Measurements from ENCODE around the gene GJB5. TPM values are rescaled to one million over a fixed set of nuclear protein-coding genes. Genes with fewer than 3 reads are reported as not detected.

The GJB5 gene
- polyA plus RNA-seq, 1 donor from 2014 or later: not detected

DNA sequence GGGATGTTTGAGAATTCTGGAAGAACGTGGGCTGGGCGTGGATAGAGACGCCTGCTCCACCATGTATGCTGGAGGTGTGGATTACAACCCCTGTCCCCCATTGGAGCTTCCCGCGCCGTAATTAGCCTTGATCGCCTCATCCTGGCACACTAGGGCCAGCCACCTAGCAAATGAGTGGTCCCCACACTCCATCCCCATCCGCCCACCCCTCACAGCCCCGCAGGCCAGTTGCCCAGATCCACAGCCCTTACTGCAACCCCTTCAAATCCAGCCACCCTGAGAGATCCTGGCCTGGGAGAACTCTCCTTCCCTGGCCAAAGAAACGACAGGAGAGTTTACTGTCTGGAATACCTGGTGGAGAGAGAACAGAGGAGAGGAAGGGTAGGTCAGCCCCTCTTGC, 37.6 kb downstream of the GJB5 start:
- Histone ChIP-seq H3K4me2 (ENCODE audit: low read length) (no peak overlapping the region), H3K4me3 (ENCODE audit: low read length) (no peak overlapping the region), H3K9ac (ENCODE audit: low read length) (no peak overlapping the region)

DNA sequence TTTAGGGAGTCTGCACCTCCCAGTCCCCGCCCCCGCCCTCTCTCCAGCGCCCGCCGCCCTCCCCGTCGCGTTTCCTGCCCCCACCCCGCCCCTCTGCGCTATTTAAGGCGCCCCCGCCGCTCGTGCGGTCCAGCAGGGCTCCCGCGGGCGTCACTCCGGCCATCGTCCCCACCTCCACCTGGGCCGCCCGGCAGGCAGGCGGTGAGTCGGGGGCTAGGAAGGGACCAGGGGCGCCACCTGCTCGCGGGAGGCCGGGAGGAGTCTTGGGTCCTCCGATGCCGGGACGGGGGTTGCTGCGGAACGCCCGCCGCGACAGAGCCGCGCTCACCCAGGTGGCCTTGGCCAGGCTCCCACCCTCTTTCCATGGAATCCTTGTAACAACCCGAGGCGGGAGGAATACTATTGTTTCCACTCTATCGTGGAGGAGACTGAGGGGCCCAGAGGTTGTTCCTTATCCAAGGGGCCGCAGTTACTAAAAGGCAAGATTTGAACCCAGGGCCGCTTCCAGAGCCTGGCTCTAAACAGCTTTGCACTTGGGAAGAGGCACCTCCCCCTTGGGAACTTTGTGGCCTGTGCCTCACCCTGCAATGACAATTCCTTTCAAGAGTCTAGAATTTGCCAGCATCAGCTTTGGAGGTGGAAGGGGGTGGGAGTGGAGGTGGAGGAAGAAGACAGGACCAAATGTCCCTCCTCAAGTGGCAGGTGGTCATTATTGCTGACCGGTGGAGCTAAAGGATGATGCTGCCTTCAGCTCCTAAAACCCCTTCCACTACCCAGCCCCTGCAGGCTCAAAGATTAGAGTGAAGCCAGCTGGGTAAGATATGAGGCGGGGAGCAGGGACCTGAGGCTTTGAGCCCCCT, 38.3 kb downstream of the GJB5 start, which contains the start of gene GJA4:
TSS of gene GJA4 (plus strand) at position 132 of the 860 bp plus-strand sequence. CDS start 1,215 bp downstream, outside the sequence.
- Histone ChIP-seq H3K36me3 (ENCODE audit: insufficient read depth, low read length) (no peaks in the 10 kb centered on the region), H3K9ac (ENCODE audit: low read length) (no peak within 1 kb of the TSS), H3K27me3 (ENCODE audit: insufficient read depth, low read depth, low read length) (peaks cover 5% of the 10 kb centered on the region), H3K4me2 (ENCODE audit: low read length) (no peak within 1 kb of the TSS), H3K27ac (ENCODE audit: low read length) (no peak within 1 kb of the TSS), H3K9me3 (ENCODE audit: low read length) (no peaks in the 10 kb centered on the region), H2AFZ (ENCODE audit: low read depth, low read length) (no peak within 1 kb of the TSS), H3K4me3 (ENCODE audit: low read length) (no peak within 1 kb of the TSS), H4K20me1 (ENCODE audit: insufficient read depth) (no peaks in the 10 kb centered on the region), H3K79me2 (replicated peaks; ENCODE audit: insufficient read depth, low read length) (no peaks in the 10 kb centered on the region), H3F3A (ENCODE audit: insufficient read depth, low read length, poor library complexity, severe bottlenecking) (no peaks in the 10 kb centered on the region), H3K9me2 (ENCODE audit: insufficient read depth, low read length) (no peaks in the 10 kb centered on the region)
- no peak for TF ChIP-seq SMC3 (conservative IDR thresholded peaks at IDR 0.05; ENCODE audit: poor library complexity)
- TF ChIP-seq REST (IDR thresholded peaks at IDR 0.05; ENCODE audit: borderline replicate concordance): no peak
- no peak for TF ChIP-seq MXI1 (conservative IDR thresholded peaks at IDR 0.05; ENCODE audit: poor library complexity, severe bottlenecking)
- TF ChIP-seq, protein P1, sequence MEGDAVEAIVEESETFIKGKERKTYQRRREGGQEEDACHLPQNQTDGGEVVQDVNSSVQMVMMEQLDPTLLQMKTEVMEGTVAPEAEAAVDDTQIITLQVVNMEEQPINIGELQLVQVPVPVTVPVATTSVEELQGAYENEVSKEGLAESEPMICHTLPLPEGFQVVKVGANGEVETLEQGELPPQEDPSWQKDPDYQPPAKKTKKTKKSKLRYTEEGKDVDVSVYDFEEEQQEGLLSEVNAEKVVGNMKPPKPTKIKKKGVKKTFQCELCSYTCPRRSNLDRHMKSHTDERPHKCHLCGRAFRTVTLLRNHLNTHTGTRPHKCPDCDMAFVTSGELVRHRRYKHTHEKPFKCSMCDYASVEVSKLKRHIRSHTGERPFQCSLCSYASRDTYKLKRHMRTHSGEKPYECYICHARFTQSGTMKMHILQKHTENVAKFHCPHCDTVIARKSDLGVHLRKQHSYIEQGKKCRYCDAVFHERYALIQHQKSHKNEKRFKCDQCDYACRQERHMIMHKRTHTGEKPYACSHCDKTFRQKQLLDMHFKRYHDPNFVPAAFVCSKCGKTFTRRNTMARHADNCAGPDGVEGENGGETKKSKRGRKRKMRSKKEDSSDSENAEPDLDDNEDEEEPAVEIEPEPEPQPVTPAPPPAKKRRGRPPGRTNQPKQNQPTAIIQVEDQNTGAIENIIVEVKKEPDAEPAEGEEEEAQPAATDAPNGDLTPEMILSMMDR (IDR thresholded peaks at IDR 0.05; ENCODE audit: poor library complexity, severe bottlenecking): no peak
- TF ChIP-seq RAD21 (conservative IDR thresholded peaks at IDR 0.05): no peak

More for the DNA sequence above, 37.6 kb downstream of the GJB5 start:
- Histone ChIP-seq H3K79me2 (replicated peaks; ENCODE audit: insufficient read depth, low read length) (no peaks in the 10 kb centered on the region), H3F3A (ENCODE audit: insufficient read depth, low read length, poor library complexity, severe bottlenecking) (no peaks in the 10 kb centered on the region), H3K27ac (ENCODE audit: low read length) (no peak overlapping the region), H3K27me3 (ENCODE audit: insufficient read depth, low read depth, low read length) (peaks cover 5% of the 10 kb centered on the region), H3K36me3 (ENCODE audit: insufficient read depth, low read length) (no peaks in the 10 kb centered on the region), H3K9me2 (ENCODE audit: insufficient read depth, low read length) (no peaks in the 10 kb centered on the region), H3K9me3 (ENCODE audit: low read length) (no peaks in the 10 kb centered on the region), H4K20me1 (ENCODE audit: insufficient read depth) (no peaks in the 10 kb centered on the region), H2AFZ (ENCODE audit: low read depth, low read length) (no peak overlapping the region)
- TF ChIP-seq SMC3 (conservative IDR thresholded peaks at IDR 0.05; ENCODE audit: poor library complexity): no peak
- no peak for TF ChIP-seq REST (IDR thresholded peaks at IDR 0.05; ENCODE audit: borderline replicate concordance)
- TF ChIP-seq POLR2AphosphoS5 (IDR thresholded peaks at IDR 0.05): no peak
- TF ChIP-seq, protein P1 (IDR thresholded peaks at IDR 0.05; ENCODE audit: poor library complexity, severe bottlenecking): no peak
- TF ChIP-seq MXI1 (conservative IDR thresholded peaks at IDR 0.05; ENCODE audit: poor library complexity, severe bottlenecking): no peak
- no peak for TF ChIP-seq EZH2 (IDR thresholded peaks at IDR 0.05; ENCODE audit: borderline replicate concordance, insufficient read depth, low read length, poor library complexity, severe bottlenecking)
- no peak for TF ChIP-seq EP300 (conservative IDR thresholded peaks at IDR 0.05; ENCODE audit: poor library complexity, severe bottlenecking)
- TF ChIP-seq TAF1 (IDR thresholded peaks at IDR 0.05; ENCODE audit: low read depth): no peak
- no peak for TF ChIP-seq RAD21 (conservative IDR thresholded peaks at IDR 0.05)

All from neural cell (in vitro differentiated cells).